Stimulated activated CD4-positive, alpha-beta T cell treated with anti-CD3 and anti-CD28 coated beads, Interleukin-4, amount 100 ng/mL, for 4 hours (primary cell): Measurements from ENCODE around the gene MBOAT7.
"Not testable (repeated sequence)": the region's sequence is repeated elsewhere in the genome, so short reads cannot be mapped to it uniquely, and the experiment has no call there.

ENCODE experiments used
- DNase-seq, 2 experiments: peaks; one replicate each; pipeline ENCODE4 v3.0.0-alpha.2; 2020

The MBOAT7 gene

GRCh38 chr19:54208784-54209057 lies 19.3 kb upstream of the MBOAT7 start:
- no peak for DNase-seq

- peak in 1 of 2 experiments; percentile 31 for DNase-seq
Observed at GRCh38 chr19:54207983-54208783, 18.8 kb upstream of the MBOAT7 start.

GRCh38 chr19:54207676-54207982 lies 18.2 kb upstream of the MBOAT7 start:
- no peak for DNase-seq

GRCh38 chr19:54207193-54207592 lies 17.8 kb upstream of the MBOAT7 start:
- not testable (repeated sequence) for DNase-seq

GRCh38 chr19:54206831-54207177 lies 17.4 kb upstream of the MBOAT7 start:
- no peak for DNase-seq

- DNase-seq = no peak
Observed at GRCh38 chr19:54206030-54206830, 16.9 kb upstream of the MBOAT7 start.

GRCh38 chr19:54204767-54205468 lies 15.5 kb upstream of the MBOAT7 start:
- DNase-seq = no peak

GRCh38 chr19:54203151-54203611 lies 13.8 kb upstream of the MBOAT7 start:
- no peak for DNase-seq

- DNase-seq = no peak
Observed at GRCh38 chr19:54201980-54202379, 12.6 kb upstream of the MBOAT7 start.

GRCh38 chr19:54201172-54201701 lies 11.9 kb upstream of the MBOAT7 start:
- no peak for DNase-seq

- no peak for DNase-seq
Observed at GRCh38 chr19:54199401-54199800, 10.0 kb upstream of the MBOAT7 start.

- no peak for DNase-seq
Observed at GRCh38 chr19:54197121-54197520, 7.7 kb upstream of the MBOAT7 start.

GRCh38 chr19:54196536-54196935 lies 7.2 kb upstream of the MBOAT7 start:
- DNase-seq = no peak

GRCh38 chr19:54194463-54194862 lies 5.1 kb upstream of the MBOAT7 start:
- not testable (repeated sequence) for DNase-seq

GRCh38 chr19:54193011-54193410 lies 3.6 kb upstream of the MBOAT7 start:
- no peak for DNase-seq

GRCh38 chr19:54191811-54192453 lies 2.6 kb upstream of the MBOAT7 start:
- no peak for DNase-seq

GRCh38 chr19:54191011-54191810 lies 1.8 kb upstream of the MBOAT7 start, which contains the start of gene TSEN34:
Gene TSEN34, plus strand, starts transcription at chr19:54191308. Its CDS starts 57 bp downstream, at chr19:54191365.
- peak; percentile 84 to 87 for DNase-seq

GRCh38 chr19:54190503-54191010 lies 1.2 kb upstream of the MBOAT7 start:
- peak; percentile 100 for DNase-seq

GRCh38 chr19:54189735-54190502 lies 539 bp upstream of the MBOAT7 start:
- DNase-seq = peak; percentile 99 to 100

- peak; percentile 47 to 76 for DNase-seq
Observed at GRCh38 chr19:54188215-54188871, 1.0 kb downstream of the MBOAT7 start.
